K562 (cell line): ENCODE results near the gene SERTAD2. TPM values are rescaled to one million over a fixed set of nuclear protein-coding genes. Genes with fewer than 3 reads are reported as not detected.
A peak's percentile ranks its signal among the peaks of the same experiment; 100 is the strongest.

Experiments
- ATF4 ChIP-seq: fragments of 450-650 bp; formaldehyde crosslinking; IDR thresholded peaks from 2 replicates; pipeline ENCODE4 v1.4.0; 2022; ENCODE audit warnings: mild to moderate bottlenecking, moderate library complexity
- BHLHE40 ChIP-seq: IDR thresholded peaks from 2 replicates; pipeline ENCODE4 v1.6.1; 2011; ENCODE audit warnings: low read length, improper control_type of control experiment
- BRCA1 ChIP-seq, 2 experiments: fragments of 450-650 bp in 1 of 2; sonication (generic) in 1 of 2; formaldehyde crosslinking in 1 of 2; IDR thresholded peaks; 2 replicates each; pipeline versions ENCODE4 v1.5.0 to v1.6.1; 2017 to 2020; ENCODE audit warnings: mild to moderate bottlenecking in 1 of 2, missing genetic modification reagents in 1 of 2
- C11orf30 ChIP-seq: fragments of 450-650 bp; IDR thresholded peaks from 2 replicates; pipeline ENCODE4 v1.6.1; 2016; ENCODE audit warnings: low read depth, mild to moderate bottlenecking
- CEBPB ChIP-seq: fragments of 450-650 bp; IDR thresholded peaks from 2 replicates; pipeline ENCODE4 v1.6.1; 2016; ENCODE audit warnings: missing genetic modification characterization, missing compliant biosample characterization
- CGGBP1 ChIP-seq: fragments of 250-450 bp; sonication (Bioruptor Pico); IDR thresholded peaks from 2 replicates; pipeline ENCODE4 v1.9.0; 2021; ENCODE audit warnings: mild to moderate bottlenecking
- CREB1 ChIP-seq, 2 experiments: sonication (generic) in 1 of 2; formaldehyde crosslinking in 1 of 2; IDR thresholded peaks; 2 replicates each; pipeline versions ENCODE4 v1.6.1 to v1.8.0; 2012 to 2022; ENCODE audit warnings: inconsistent platforms in 1 of 2, mild to moderate bottlenecking in 1 of 2, missing genetic modification reagents in 1 of 2, moderate library complexity in 1 of 2
- CTBP1 ChIP-seq: fragments of 450-650 bp; IDR thresholded peaks from 2 replicates; pipeline ENCODE4 v1.6.1; 2016; ENCODE audit warnings: borderline replicate concordance
- ETV1 ChIP-seq: fragments of 450-650 bp; conservative IDR thresholded peaks from 2 replicates; pipeline ENCODE4 v1.6.1; 2016; ENCODE audit warnings: missing genetic modification characterization, control low read depth, low read depth, missing compliant biosample characterization
- GTF2B ChIP-seq: IDR thresholded peaks from 2 replicates; pipeline ENCODE4 v1.6.1; 2011; ENCODE audit not compliant: insufficient read length; ENCODE audit errors: extremely low read depth
- HDAC2 ChIP-seq: fragments of 450-650 bp; IDR thresholded peaks from 2 replicates; pipeline ENCODE4 v1.6.1; 2016; ENCODE audit warnings: mild to moderate bottlenecking
- HDAC3 ChIP-seq: fragments of 450-650 bp; IDR thresholded peaks from 2 replicates; pipeline ENCODE4 v1.6.1; 2018; ENCODE audit warnings: borderline replicate concordance, mild to moderate bottlenecking, moderate library complexity; ENCODE audit not compliant: partially characterized antibody
- HOXB6 ChIP-seq: fragments of 250-450 bp; sonication (Bioruptor Pico); IDR thresholded peaks from 2 replicates; pipeline ENCODE4 v1.5.1; 2022; ENCODE audit warnings: mild to moderate bottlenecking, borderline replicate concordance
- NFE2 ChIP-seq: IDR thresholded peaks from 2 replicates; pipeline ENCODE4 v1.6.1; 2014; ENCODE audit warnings: antibody characterized with exemption, low read depth
- PKNOX1 ChIP-seq: fragments of 450-650 bp; IDR thresholded peaks from 2 replicates; pipeline ENCODE4 v1.6.1; 2016
- SRSF7 ChIP-seq: fragments of 200-400 bp; formaldehyde crosslinking; optimal IDR thresholded peaks from 2 replicates; pipeline ENCODE3; 2017; ENCODE audit warnings: mild to moderate bottlenecking, low read depth, low read length
- TAF1 ChIP-seq: IDR thresholded peaks from 2 replicates; pipeline ENCODE4 v1.6.1; 2011; ENCODE audit warnings: mild to moderate bottlenecking, low read length, moderate library complexity; ENCODE audit not compliant: insufficient read depth, control insufficient read depth, severe bottlenecking; ENCODE audit errors: extremely low read depth
- TFAP4 ChIP-seq: sonication (generic); formaldehyde crosslinking; IDR thresholded peaks from 2 replicates; pipeline ENCODE4 v1.8.0; 2022; ENCODE audit warnings: missing genetic modification reagents, mild to moderate bottlenecking, moderate library complexity, borderline replicate concordance
- ZNF431 ChIP-seq: sonication (generic); formaldehyde crosslinking; IDR thresholded peaks from 2 replicates; pipeline ENCODE4 v1.8.0; 2022; ENCODE audit warnings: mild to moderate bottlenecking, missing genetic modification reagents
- polyA plus RNA-seq, 8 experiments: library from polyadenylated mRNA; depleted of rRNA in 4 of 8; stranded (reverse) in 5 of 8; unstranded in 3 of 8; fragments of >200 nt; fragmentation: Nextera tagmentation in 2 of 8; fragmentation: Illumina TruSeq in 1 of 8; extraction: Ambion mirVana in 2 of 8; extraction: Trizol in 1 of 8; gene quantifications; 2 replicates each; pipeline versions ENCODE4 v1.2.1 to v1.2.3, GENCODE V29; 2011 to 2014; ENCODE audit warnings: inconsistent platforms in 1 of 8, missing spikeins in 1 of 8
- total RNA-seq, 7 experiments: library from RNA; depleted of rRNA in 6 of 7; stranded (reverse); fragments of >200 nt in 6 of 7; fragmentation: Illumina TruSeq in 2 of 7; extraction: Trizol in 2 of 7; gene quantifications; 2 replicates each; pipeline versions ENCODE4 v1.2.1 to v1.2.3, GENCODE V29; 2011 to 2021; ENCODE audit warnings: low replicate concordance in 1 of 7
- TF ChIP-seq, protein P1 (sequence below), 3 experiments: IDR thresholded peaks in 2 of 3; conservative IDR thresholded peaks in 1 of 3; 2 replicates each; pipeline ENCODE4 v1.5.1; 2011 to 2012; ENCODE audit warnings: low read length in 3 of 3, mild to moderate bottlenecking in 3 of 3, control low read depth in 2 of 3, improper control_type of control experiment in 1 of 3, inconsistent platforms in 1 of 3, low read depth in 1 of 3, mixed read lengths in 1 of 3, moderate library complexity in 1 of 3; ENCODE audit not compliant: insufficient read depth in 2 of 3

The SERTAD2 gene
- total and polyA plus RNA-seq, 9 of the 15 experiments (the other 6 are each of a cell fraction or from before 2014, with no cell fraction given), result 3.0 to 12.5 (median 6.1) TPM

- no peak for TF ChIP-seq ZNF431 (CRISPR knock-in tag)
- TF ChIP-seq GTF2B, result no peak
- peak; percentile 24; the same call in 1 of the 2 replicates for TF ChIP-seq CTBP1
- TF ChIP-seq TAF1, result peak; percentile 81
- TF ChIP-seq SRSF7, result no peak
- peak; percentile 39; the same call in 1 of the 2 replicates for TF ChIP-seq ETV1
- no peak for TF ChIP-seq C11orf30
- TF ChIP-seq ATF4 (CRISPR knock-in tag), result no peak
- no peak; the same call in 1 of the 2 replicates for TF ChIP-seq NFE2
- TF ChIP-seq, protein P1, sequence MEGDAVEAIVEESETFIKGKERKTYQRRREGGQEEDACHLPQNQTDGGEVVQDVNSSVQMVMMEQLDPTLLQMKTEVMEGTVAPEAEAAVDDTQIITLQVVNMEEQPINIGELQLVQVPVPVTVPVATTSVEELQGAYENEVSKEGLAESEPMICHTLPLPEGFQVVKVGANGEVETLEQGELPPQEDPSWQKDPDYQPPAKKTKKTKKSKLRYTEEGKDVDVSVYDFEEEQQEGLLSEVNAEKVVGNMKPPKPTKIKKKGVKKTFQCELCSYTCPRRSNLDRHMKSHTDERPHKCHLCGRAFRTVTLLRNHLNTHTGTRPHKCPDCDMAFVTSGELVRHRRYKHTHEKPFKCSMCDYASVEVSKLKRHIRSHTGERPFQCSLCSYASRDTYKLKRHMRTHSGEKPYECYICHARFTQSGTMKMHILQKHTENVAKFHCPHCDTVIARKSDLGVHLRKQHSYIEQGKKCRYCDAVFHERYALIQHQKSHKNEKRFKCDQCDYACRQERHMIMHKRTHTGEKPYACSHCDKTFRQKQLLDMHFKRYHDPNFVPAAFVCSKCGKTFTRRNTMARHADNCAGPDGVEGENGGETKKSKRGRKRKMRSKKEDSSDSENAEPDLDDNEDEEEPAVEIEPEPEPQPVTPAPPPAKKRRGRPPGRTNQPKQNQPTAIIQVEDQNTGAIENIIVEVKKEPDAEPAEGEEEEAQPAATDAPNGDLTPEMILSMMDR (IDR thresholded peaks at IDR 0.05 in 2 of 3, conservative IDR thresholded peaks at IDR 0.05 in 1 of 3; ENCODE audit: insufficient read depth in 2 of 3, low read depth in 1 of 3, low read length in 3 of 3), result peak; percentile 14 to 40 (median 16); a peak in 3 of 6 replicates
- peak; percentile 83 for TF ChIP-seq BHLHE40
- peak; percentile 15; the same call in 1 of the 2 replicates for TF ChIP-seq HDAC2
- TF ChIP-seq HOXB6 (CRISPR knock-in tag), result no peak
- TF ChIP-seq PKNOX1, result peak; percentile 58; the same call in 1 of the 2 replicates
- no peak for TF ChIP-seq CEBPB (tag)
- TF ChIP-seq BRCA1 (IDR thresholded peaks at IDR 0.05), result no peak
- TF ChIP-seq BRCA1 (CRISPR knock-in tag; IDR thresholded peaks at IDR 0.05), result no peak
- TF ChIP-seq HDAC3, result peak; percentile 17
- no peak for TF ChIP-seq CREB1 (IDR thresholded peaks at IDR 0.05)
- peak; percentile 31; the same call in 1 of the 2 replicates for TF ChIP-seq CREB1 (CRISPR knock-in tag; IDR thresholded peaks at IDR 0.05)
- TF ChIP-seq CGGBP1 (CRISPR knock-in tag), result peak; percentile 74; the same call in 1 of the 2 replicates
- TF ChIP-seq TFAP4 (CRISPR knock-in tag), result peak; percentile 71
These were observed at the start of gene SERTAD2 (continued) for GRCh38 chr2:64653109-64654062.
